Stimulated activated naive CD4-positive, alpha-beta T cell treated with Interleukin-2 at 50 U/mL for 16 hours (primary cell): Measurements from ENCODE around the gene MALRD1.
"Not testable (repeated sequence)": the region's sequence is repeated elsewhere in the genome, so short reads cannot be mapped to it uniquely, and the experiment has no call there.

ENCODE experiments used
- DNase-seq: peaks from one replicate; lab custom pipeline; 2025; lab: John Stamatoyannopoulos, UW

Gene MALRD1

DNA sequence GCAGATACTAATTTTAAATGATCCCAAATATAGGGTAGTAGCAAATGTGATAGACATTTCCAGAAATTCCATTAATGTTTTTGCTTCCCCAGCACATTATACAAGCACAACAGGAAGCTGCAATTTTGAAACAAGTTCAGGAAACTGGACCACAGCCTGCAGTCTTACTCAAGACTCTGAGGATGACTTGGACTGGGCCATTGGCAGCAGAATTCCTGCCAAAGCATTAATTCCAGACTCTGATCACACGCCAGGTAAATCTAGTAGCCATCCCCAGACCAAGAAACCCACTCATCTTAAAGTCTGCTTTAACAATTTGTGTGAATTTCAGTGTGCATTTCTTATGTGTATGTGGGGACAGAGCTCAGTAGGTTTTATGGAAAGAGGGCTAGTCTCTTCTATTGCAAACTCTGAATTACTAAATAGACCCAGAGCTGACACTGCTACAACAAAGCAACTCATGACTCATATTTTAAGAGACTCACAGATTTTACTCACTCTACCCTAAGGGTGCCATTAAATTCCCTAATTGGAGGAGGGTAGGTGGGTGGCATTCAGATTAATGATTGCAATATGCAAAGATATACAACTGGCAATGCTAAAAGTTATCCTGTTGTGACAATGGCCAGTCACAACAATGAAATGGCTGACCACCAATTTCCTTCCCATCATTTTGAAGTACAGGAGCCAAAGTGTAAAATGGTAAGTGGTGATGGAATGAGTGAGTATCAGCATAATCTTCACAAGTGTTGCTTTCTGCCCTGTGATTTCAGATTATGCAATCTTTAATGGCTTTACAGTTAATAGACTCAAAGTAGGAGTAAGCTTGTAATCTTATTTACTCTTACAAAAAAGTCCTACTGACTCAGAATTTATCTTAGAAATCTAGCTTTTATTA lies 450.0 kb downstream of the MALRD1 start:
- no peak for DNase-seq

DNA sequence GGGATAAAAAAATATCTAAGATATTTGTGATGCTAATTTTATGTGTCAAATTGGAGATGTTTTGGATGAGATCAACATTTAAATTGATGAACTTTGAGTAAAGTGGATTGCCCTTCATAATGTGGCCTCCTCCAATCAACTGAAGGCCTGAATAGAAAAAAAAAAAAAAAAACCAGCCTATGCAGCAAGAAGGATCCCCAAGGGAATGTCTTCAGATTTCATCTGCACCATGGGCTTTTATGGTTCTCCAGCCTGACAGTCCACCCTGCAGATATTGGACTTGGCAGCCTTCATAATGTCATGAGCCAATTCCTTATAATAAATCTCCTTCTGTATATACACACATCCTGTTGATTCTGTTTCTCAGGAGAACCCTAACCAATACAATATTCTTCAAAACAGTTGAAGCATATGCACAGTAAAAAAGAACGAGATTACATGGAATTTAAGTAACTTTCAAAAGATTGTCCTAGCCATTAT lies 450.7 kb downstream of the MALRD1 start:
- no peak for DNase-seq

- no peak for DNase-seq
Observed at GRCh38 chr10:19500959-19501358, 452.4 kb downstream of the MALRD1 start.

- no peak for DNase-seq
Observed at GRCh38 chr10:19505320-19506312, 457.0 kb downstream of the MALRD1 start.

- DNase-seq: not testable (repeated sequence)
Observed at GRCh38 chr10:19510005-19510732, 461.6 kb downstream of the MALRD1 start.

- DNase-seq: no peak
Observed at GRCh38 chr10:19518109-19518508, 469.5 kb downstream of the MALRD1 start.

DNA sequence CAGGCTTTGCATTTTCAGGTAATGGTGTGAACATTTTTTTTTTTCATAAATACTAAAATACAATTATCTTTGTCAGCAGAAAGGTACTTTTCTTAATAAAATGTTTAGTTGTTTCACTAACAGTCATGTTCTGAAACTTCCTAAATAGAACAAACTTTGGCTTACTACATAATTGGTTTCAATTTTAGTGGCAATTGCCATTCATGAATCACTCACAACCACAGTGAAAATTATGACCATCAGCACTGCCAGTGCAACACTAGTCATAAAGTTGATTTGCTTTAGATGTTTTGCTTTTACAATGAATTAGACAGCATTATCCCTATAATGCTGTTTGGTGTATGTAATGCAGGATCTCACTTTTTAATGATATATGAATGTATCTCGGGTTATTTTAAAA lies 470.0 kb downstream of the MALRD1 start:
- no peak for DNase-seq

DNA sequence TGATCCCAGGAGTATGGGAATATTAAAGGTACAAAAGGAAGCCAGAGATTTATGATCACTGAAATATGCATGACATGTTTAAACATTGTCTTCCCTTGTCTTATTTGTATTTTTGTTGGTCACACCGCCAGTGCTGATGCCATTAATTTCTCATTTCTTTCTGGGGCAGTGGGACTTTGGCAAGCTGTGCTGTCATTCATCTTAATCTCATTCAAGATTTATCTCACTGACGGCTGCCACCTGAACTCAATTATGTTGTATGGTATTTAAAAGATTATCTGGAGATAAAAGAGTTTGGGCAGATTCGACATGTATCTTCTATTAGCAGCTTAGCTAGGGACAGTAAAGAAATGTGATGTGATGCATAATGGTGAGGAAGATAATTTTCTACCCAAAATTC lies 482.7 kb downstream of the MALRD1 start:
- DNase-seq: no peak

GRCh38 chr10:19532411-19532810 lies 483.8 kb downstream of the MALRD1 start:
- DNase-seq: no peak

DNA sequence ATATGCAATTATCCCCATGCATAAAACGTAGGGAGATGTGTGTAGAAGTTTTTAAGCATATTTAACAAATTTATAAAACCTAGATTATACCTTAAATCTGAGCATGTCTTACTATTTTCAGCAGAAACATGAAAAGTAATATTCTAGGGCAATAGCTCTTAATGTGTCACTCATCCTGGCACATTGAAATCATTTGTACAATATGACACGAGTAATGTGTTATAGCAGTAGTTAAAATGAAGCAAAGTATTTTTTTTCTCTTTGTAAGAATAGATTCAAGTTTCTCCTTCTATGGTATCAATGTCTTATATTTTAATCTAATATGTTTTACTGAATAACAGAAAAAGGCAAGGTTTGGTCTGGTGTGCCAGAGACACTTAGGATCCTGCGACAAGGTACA lies 492.7 kb downstream of the MALRD1 start:
- no peak for DNase-seq

DNA sequence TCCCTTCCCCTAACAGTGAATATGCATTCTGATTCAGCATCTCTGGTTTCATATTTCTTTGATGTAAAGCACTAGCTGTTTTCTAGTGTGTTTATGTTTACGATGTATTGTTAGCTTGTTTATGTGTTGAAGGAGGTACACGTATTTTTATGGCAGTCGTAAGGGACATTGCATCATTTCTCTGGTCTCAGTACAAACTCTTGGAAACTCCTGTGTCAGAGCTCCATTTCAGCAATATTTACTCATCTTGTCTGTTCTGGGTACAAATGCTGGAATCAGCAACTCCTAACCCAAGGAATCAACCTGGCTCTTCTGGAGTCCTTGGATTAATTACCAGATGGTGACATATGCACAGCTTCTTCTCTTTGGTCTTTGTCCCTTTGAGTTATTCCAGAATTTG lies 497.6 kb downstream of the MALRD1 start:
- DNase-seq: no peak

GRCh38 chr10:19549503-19549902 lies 500.9 kb downstream of the MALRD1 start:
- DNase-seq: no peak

- DNase-seq: no peak
Observed at GRCh38 chr10:19556666-19557065, 508.1 kb downstream of the MALRD1 start.

DNA sequence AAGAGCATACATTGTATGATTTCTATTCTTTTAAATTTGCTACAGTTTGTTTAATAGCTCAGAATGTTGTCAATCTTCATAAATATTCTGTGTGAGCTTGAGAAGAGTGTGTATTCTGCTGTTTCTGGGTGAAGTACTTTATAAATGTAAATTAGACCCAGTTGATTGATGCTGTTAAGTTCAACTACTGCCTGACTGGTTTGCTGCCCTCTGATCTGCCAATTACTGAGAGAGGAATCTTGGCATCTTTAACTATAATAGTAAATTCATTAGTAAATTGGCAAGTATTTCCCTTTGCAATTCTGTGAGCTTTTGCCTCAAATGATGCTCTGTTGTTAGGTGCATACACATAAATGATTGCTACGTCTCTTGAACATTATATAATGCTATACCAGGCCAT lies 512.6 kb downstream of the MALRD1 start:
- DNase-seq: no peak

DNA sequence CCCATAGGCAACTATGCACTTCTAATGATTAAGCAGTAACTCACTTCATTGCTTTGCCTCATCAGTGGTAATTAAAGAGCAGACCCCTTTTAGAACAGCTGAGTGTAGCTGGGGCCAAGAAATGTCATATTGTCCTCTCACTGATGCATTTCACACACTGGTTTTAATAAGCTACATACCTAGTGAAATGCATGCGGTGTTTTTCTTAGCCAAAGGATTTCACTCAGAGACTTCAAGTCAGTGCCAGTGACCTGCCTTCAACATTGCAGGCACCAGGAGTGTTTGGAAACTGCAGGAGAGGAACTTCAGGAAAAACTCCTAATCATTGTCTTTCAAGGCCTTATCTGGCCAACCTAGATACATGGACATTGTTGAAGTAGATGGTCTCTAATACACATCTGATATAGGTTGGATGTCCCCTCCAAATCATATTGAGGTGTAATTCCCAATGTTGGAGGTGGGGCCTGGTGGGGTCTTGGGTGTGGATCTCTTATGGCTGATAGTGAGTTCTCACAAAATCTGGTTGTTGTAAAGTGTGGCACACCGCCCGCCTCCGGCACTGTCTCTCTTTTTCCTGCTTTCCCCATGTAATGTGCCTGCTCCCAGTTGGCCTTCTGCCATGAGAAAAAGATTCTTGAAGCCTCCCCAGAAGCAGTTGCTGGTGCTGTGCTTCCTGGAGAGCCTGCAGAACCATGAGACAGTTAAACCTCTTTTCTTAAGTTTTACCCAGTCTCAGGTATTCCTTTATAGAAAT lies 515.0 kb downstream of the MALRD1 start:
- no peak for DNase-seq

GRCh38 chr10:19570120-19570519 lies 521.5 kb downstream of the MALRD1 start:
- no peak for DNase-seq

DNA sequence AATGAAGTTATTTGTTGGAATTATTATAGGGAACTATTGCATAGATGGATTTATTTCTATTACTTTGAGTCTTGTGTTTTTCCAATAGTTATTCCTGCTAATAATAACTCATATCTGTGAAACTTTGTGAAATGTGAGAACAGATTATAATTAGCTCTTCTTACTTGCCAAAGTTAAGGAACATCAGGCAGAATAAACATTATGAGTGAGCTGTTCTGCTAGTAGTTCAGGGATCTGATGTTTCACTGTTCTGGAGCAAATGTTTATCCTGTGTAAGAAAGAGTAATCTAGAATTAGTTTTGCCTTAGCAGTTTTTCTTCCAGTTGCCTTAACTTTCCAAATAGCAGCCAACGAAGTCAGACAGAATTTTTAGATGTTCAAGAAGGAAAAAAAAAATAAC lies 522.4 kb downstream of the MALRD1 start:
- DNase-seq: no peak

GRCh38 chr10:19572056-19572455 lies 523.5 kb downstream of the MALRD1 start:
- no peak for DNase-seq

GRCh38 chr10:19576576-19576975 lies 528.0 kb downstream of the MALRD1 start:
- no peak for DNase-seq

GRCh38 chr10:19577381-19577780 lies 528.8 kb downstream of the MALRD1 start:
- DNase-seq: no peak

DNA sequence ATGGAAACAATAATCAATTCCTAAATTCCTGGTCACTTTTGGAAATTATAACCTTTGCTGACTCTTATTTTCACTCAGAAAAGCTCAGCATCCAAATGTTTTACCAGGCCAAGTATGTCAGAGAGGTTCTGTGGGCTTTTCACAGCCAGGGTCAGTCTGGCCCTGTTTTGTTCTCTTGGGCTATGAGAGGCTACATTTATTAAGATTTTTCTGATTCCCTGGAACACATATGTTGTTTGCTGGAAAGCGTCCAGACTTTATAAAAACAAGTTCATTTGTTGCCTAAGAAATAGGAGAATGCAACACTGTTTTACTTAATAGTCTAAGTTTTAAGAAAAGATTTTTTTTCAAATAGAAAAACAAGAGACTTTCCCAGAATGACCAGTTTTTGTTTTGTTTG lies 529.2 kb downstream of the MALRD1 start:
- DNase-seq: no peak
